RPMI8226 (cell line): Measurements from ENCODE around the gene SHF.
"Not testable (repeated sequence)": the region's sequence is repeated elsewhere in the genome, so short reads cannot be mapped to it uniquely, and the experiment has no call there.

Experiments
- DNase-seq: peaks from one replicate; pipeline ENCODE4 v3.0.0-alpha.2; 2015

Gene SHF

GRCh38 chr15:45144775-45145174 is 43.0 kb downstream of the SHF start:
- no peak for DNase-seq

DNA sequence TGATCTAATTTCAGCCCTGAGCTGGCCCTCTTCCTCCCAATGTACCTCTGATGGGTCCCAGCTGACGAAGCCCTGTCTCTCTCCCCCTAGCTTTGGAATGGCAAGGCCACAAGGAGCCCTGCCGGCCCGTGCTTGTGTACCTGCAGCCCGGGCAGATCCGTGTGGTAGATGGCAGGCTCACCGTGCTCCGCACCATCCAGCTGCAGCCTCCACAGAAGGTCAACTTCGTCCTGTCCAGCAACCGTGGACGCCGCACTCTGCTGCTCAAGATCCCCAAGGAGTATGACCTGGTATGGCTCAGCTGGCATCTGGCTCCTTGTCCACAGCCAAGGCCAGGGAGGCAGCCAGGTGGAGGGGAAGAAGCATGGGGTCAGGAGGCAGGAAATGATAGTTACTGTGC is 43.8 kb downstream of the SHF start:
- DNase-seq: no peak

GRCh38 chr15:45143056-45143455 is 44.7 kb downstream of the SHF start:
- DNase-seq: no peak

- no peak for DNase-seq
Observed at GRCh38 chr15:45141386-45141785, 46.4 kb downstream of the SHF start.

- no peak for DNase-seq
Observed at GRCh38 chr15:45140557-45141250, 47.1 kb downstream of the SHF start.

- no peak for DNase-seq
Observed at GRCh38 chr15:45139770-45140169, 48.0 kb downstream of the SHF start.

DNA sequence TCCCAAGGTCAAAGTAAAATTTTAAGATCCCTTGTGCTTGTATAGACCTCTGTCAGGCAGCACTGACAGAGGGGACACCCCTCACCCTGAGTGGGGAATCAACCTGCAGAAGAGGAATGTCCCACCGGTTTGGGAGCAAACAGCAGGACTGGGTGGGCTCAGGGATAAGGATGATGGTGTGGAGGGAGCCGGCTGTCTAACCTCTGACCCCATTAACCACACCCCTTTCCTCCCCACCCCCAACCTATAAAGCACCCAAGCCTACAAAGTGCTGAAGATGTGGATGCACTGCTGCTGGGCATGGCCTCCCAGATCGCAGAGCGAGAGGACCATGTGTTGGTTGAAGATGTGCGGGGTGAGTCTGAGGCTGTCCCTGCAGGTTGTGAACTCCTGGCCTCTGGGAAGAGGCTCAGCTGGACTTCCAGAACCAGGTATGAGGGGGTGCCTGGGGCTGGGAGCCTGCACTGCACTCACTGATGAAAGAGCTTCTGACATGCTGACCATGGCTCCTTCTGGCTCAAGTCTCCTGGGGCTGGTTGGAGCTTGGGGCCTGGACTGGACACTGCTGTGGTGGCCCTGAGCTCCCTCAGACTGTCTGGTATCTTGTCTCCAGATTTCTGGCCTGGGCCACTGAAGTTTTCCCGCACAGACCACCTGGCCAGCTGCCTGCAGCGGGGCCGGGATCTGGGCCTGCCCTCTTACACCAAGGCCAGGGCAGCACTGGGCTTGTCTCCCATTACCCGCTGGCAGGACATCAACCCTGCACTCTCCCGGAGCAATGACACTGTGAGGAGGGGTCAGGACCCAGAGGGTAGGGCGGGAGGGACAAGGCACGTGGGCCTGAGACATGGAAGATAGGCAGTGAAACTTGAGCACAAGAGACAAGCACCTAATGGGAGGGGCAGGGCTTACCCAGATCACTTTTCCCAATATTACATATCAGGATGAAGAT is 48.7 kb downstream of the SHF start:
- DNase-seq: no peak

DNA sequence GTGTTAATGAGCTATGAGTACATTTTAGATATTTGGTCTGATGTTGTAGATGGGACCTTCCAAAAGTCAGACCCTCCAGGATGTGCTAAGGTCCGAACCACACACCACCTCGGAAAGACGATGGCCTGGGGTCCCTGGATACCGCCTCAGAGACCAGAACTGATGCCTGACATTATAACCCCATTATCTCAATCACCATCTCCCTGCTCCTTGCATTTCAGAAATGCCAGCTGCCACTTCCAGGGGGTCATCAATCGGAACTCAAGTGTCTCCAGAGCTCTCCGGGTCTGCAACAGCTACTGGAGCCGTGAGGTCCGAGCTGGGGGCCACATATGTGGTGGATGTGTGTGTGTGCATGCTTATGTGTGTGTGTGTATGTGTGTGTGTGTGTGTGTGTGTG is 50.1 kb downstream of the SHF start:
- no peak for DNase-seq

- DNase-seq: no peak
Observed at GRCh38 chr15:45136378-45136764, 51.4 kb downstream of the SHF start.

DNA sequence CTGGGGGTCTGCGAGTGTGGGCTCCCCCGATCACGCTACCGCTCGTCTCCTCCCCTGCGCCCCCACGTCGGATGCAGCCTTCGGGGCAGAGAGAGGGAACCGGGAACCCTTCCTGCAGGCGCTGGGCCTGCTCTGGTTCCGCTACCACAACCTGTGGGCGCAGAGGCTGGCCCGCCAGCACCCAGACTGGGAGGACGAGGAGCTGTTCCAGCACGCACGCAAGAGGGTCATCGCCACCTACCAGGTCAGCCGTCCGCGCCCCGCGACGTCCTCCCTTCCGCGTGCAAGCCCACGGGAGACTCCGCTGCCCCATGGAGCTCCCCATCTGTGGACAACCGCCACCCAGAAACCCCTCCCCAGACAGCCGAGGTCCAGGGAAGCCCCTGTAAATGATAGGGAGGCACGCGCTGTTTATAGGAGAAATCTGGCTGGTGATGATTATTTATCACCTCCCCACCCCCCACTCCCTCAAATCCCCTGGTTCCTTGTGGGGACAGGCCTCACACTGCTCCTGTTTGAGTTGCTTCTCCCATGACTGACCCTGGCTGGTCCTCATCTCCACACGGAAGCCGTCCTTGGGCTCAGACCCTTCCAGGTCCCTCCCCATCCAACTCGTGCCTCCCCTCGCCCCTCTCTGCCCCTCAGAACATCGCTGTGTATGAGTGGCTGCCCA is 51.9 kb downstream of the SHF start:
- not testable (repeated sequence) for DNase-seq

DNA sequence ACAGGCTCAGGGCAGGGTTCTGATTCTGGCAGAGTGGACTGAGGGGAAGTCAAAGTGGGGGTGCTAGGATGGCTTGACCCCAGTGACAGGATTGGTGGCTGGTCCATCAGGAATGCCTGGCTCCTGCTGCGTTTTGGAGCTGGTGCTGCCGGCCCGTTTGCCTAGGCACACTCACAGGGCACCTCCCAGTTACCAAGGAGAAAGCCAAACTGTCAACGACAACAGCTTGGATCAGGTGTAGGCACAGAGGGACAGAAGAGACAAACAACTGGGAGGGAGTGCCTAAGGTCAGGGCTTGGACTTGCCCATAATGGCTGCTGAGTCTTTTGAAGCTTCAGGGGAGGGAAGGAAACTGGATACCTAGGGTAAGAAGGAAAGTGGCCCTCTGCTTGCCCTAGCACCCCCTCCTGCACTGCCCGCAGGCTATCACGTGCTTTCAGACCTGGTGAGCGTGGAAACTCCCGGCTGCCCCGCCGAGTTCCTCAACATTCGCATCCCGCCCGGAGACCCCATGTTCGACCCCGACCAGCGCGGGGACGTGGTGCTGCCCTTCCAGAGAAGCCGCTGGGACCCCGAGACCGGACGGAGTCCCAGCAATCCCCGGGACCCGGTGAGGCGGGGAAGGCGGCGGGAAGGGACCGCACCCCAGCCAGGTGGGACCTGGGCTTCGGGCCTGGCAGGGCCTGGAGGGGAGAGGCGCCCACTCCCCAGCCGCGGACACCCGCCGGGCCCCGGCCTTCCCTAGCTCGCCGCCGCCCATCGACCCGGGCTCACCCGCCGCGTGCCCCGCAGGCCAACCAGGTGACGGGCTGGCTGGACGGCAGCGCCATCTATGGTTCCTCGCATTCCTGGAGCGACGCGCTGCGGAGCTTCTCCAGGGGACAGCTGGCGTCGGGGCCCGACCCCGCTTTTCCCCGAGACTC is 52.8 kb downstream of the SHF start:
- DNase-seq: peak; percentile 45

GRCh38 chr15:45134046-45134445 is 53.7 kb downstream of the SHF start:
- no peak for DNase-seq

DNA sequence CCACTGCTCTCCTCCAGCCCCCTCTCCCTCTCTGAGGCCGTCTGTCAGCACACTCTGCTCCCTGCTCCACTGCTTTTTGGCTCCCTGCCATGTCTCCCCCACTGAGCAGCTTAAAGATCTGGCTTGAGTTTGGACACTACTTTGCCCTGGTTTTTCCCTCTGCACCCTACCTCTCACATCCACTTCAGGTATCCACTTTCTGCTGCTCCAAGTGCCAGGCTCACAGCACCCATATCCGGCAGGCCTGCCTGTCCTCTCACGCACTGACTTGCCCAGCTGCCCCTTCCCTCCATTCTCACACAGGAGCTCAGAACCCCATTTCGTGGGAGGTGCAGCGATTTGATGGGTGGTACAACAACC is 54.2 kb downstream of the SHF start:
- no peak for DNase-seq

- DNase-seq: no peak
Observed at GRCh38 chr15:45132844-45133560, 54.8 kb downstream of the SHF start.

GRCh38 chr15:45131510-45131909 is 56.3 kb downstream of the SHF start:
- DNase-seq: no peak

GRCh38 chr15:45130291-45131000 is 57.3 kb downstream of the SHF start:
- DNase-seq: no peak

GRCh38 chr15:45129651-45130129 is 58.1 kb downstream of the SHF start, which contains the start of the genes DUOX1 and DUOXA1:
Gene DUOX1 (plus strand): TSS chr15:45129994. CDS start chr15:45131967, 1,973 bp downstream.
Gene DUOXA1 (minus strand): TSS chr15:45129879. CDS start chr15:45123014, 6,865 bp downstream.
- no peak for DNase-seq

DNA sequence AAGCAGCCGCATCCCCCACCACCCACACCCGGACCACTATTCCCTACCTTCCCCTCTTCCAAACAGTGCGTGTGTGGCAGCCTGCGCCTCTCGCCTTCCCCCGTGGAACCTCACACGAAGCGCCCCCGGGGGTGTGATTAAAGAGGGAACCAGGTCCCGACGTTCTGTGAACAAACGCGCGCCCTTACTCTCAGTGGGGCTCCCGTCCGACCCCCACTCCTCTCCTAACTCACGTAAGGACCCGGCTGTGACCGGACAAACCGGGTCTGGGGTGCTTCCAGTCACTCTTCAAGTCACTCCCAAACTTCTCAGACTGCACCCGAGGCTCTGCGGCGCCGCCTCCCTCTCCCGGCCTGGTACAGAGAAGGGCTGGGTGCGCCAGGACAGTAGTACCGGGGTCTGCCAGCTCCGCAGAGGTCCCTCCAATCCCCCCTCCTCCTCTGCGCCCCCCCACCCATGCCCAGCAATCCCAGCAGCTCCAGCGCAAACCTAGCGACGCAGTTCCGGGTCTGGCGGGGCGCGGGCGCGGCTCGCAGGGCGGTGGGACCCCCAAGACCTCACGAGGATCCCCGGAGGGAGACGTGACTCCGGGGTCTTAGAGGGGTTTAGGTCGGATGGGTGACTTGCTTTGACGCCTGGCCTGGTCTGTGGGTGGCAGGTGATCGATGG is 58.7 kb downstream of the SHF start:
- no peak for DNase-seq

GRCh38 chr15:45126535-45127158 is 61.1 kb downstream of the SHF start:
- DNase-seq: peak; percentile 53

DNA sequence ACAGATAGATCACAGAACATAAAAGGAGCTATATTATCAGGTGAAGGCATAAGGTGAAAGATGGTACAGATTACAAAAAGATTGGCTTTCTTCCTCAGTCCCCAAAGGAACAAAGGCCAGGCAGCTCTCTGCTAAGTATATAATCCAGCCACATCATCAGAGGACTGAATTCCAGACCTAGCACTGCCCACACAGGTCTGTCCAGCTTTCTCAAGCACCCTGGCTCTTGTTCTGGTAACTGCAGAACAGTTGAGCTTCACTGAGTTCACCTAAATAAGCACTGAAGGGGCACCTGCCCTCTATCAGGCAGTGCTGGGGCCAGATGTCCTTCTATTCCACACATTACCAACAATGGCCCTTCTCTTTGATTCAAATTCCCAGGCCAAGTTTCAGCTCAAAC is 64.4 kb downstream of the SHF start:
- DNase-seq: no peak
